ENCODE data around the gene PCTP. TPM values are rescaled to one million over a fixed set of nuclear protein-coding genes. Genes with fewer than 3 reads are reported as not detected.

The PCTP gene
- total RNA-seq, 1 donor from 2014 or later: 78.1 TPM

DNA sequence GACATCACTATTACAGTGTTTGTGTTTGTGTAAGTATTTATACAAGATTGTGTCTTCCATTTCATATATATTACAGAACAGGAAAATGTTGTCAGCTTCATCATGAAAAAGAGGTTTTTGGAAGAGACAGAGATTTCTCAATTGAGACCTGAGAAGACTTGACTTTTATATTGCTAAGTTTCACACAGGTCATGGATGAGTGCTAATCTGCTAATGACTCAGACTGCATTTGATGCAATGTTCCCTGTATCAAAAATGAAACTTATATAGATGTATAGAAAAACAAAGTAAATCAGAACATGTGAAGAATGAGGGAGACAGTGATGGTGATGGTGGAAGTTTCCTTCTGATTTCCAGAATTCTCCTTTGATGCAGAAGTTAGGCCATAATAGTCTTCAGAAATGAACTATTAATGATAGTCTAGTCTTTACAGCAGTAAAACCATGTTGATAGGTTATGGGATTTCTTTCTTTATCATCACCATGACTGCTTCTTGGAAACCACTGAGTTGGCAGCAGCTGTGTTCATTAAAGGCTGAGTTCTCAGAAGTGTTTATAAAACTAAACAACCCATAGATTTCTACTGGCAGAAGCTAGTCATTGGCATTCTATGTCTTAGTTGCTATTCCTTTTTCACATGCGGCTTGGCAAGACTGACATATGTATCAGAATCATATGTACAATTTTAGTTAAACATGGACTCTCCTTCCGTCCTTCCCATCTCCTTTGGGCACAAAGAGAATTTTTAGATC, 56.1 kb downstream of the PCTP start:
- H3K27ac Mint-ChIP-seq (ENCODE audit: unreplicated experiment): no peak overlapping the region

DNA sequence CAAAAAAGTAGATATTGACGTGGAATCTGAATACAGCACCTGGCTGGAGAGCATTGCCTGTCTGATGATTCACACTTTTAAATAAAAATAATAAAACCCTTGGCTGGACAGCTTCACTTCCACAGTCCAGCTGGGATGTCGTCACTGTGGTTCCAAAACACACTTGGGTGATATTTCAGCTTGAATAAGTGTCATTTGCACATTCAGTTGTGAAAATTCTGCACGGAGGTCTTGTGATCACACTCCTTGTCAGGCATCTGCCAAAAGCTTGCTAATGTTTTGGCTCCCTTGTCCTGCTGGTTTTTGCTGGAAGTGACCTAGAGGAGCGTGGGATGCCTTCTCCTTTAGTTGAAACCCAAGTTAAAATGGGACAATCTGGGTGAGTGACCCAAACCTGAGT, 60.7 kb downstream of the PCTP start:
- H3K9me3 Mint-ChIP-seq (ENCODE audit: unreplicated experiment): no peaks in the 10 kb centered on the region

More for the DNA sequence above, 56.1 kb downstream of the PCTP start:
- Mint-ChIP-seq H3K4me3 (ENCODE audit: unreplicated experiment) (no peak overlapping the region), H3K9me3 (ENCODE audit: unreplicated experiment) (no peaks in the 10 kb centered on the region), H3K27me3 (ENCODE audit: unreplicated experiment) (peaks cover 2% of the 10 kb centered on the region), H3K4me1 (ENCODE audit: unreplicated experiment) (no peaks in the 10 kb centered on the region), H3K36me3 (ENCODE audit: low read depth, unreplicated experiment) (no peaks in the 10 kb centered on the region)
- DNase-seq (ENCODE audit: low spot score): no peak
- TF ChIP-seq, protein P1, sequence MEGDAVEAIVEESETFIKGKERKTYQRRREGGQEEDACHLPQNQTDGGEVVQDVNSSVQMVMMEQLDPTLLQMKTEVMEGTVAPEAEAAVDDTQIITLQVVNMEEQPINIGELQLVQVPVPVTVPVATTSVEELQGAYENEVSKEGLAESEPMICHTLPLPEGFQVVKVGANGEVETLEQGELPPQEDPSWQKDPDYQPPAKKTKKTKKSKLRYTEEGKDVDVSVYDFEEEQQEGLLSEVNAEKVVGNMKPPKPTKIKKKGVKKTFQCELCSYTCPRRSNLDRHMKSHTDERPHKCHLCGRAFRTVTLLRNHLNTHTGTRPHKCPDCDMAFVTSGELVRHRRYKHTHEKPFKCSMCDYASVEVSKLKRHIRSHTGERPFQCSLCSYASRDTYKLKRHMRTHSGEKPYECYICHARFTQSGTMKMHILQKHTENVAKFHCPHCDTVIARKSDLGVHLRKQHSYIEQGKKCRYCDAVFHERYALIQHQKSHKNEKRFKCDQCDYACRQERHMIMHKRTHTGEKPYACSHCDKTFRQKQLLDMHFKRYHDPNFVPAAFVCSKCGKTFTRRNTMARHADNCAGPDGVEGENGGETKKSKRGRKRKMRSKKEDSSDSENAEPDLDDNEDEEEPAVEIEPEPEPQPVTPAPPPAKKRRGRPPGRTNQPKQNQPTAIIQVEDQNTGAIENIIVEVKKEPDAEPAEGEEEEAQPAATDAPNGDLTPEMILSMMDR (IDR thresholded peaks at IDR 0.05; ENCODE audit: unreplicated experiment): no peak

DNA sequence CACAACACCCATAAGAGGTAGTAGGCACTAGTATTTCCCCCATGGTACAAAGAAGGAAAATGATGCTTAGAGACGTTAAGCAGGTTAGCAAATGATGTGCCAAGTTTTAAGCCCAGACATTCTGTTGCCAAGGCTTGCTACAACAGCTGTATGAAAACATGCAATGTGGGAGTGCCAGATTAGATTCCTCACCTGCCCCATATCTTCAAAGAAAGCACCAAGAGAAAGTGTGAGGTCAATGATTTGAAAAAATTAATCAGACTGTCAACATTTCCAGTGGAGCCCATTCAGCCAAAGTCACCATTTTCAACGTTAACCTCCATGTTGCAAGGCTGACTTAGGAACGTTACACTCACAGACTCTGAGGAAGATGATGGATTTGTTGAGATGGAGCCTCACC, 61.5 kb downstream of the PCTP start:
- no peak for DNase-seq (ENCODE audit: low spot score)
- Mint-ChIP-seq H3K4me3 (ENCODE audit: unreplicated experiment) (no peak overlapping the region), H3K27me3 (ENCODE audit: unreplicated experiment) (no peaks in the 10 kb centered on the region), H3K9me3 (ENCODE audit: unreplicated experiment) (no peaks in the 10 kb centered on the region), H3K4me1 (ENCODE audit: unreplicated experiment) (no peaks in the 10 kb centered on the region), H3K36me3 (ENCODE audit: low read depth, unreplicated experiment) (no peaks in the 10 kb centered on the region), H3K27ac (ENCODE audit: unreplicated experiment) (no peak overlapping the region)
- TF ChIP-seq, protein P1 (IDR thresholded peaks at IDR 0.05; ENCODE audit: unreplicated experiment): no peak

More for the DNA sequence above, 60.7 kb downstream of the PCTP start:
- no peak for DNase-seq (ENCODE audit: low spot score)
- H3K4me3 Mint-ChIP-seq (ENCODE audit: unreplicated experiment): no peak overlapping the region
- no peaks in the 10 kb centered on the region for H3K4me1 Mint-ChIP-seq (ENCODE audit: unreplicated experiment)
- H3K27ac Mint-ChIP-seq (ENCODE audit: unreplicated experiment): no peak overlapping the region
- no peaks in the 10 kb centered on the region for H3K36me3 Mint-ChIP-seq (ENCODE audit: low read depth, unreplicated experiment)
- no peaks in the 10 kb centered on the region for H3K27me3 Mint-ChIP-seq (ENCODE audit: unreplicated experiment)
- TF ChIP-seq, protein P1 (IDR thresholded peaks at IDR 0.05; ENCODE audit: unreplicated experiment): no peak

DNA sequence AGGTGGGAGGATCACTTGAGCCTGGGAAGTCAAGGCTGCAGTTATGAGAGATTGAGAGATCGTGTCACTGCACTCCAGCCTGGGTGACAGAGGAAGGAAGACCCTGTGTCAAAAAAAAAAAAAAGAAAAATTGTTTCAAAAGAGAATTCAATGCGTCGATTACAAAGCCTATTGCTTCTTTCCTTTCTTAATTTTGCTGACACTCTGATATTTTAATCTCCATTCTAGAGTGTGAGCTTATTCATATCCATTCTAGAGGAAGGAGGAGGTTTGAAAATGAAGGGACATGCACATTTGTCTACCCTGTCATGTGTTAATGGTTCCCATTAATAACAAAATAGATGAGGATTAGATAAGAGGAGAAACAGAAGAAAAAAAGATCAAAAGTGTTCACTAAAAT, 63.1 kb downstream of the PCTP start:
- no peak for DNase-seq (ENCODE audit: low spot score)
- Mint-ChIP-seq H3K9me3 (ENCODE audit: unreplicated experiment) (no peaks in the 10 kb centered on the region), H3K27me3 (ENCODE audit: unreplicated experiment) (no peaks in the 10 kb centered on the region), H3K4me1 (ENCODE audit: unreplicated experiment) (no peaks in the 10 kb centered on the region), H3K36me3 (ENCODE audit: low read depth, unreplicated experiment) (no peaks in the 10 kb centered on the region), H3K4me3 (ENCODE audit: unreplicated experiment) (no peak overlapping the region), H3K27ac (ENCODE audit: unreplicated experiment) (no peak overlapping the region)
- TF ChIP-seq, protein P1 (IDR thresholded peaks at IDR 0.05; ENCODE audit: unreplicated experiment): no peak

DNA sequence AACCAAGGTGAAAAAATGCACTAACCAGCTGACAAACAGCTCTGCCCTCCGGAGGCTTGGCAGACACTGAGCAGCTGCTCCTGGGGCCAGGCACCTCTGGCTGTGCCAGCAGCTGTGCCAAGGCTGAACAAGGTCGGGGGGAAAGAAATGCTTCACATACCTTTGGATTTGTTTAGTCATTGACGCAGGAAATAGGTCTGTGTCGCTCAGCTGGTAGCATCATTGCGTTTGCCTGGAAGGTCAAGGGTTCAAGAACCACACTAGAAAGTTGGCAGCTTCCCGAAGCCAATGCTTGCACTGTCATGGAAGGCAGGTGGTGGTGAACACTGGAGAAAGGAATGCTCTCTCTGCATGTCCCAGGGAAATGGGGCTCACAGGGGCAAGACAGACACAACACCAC, 63.5 kb downstream of the PCTP start:
- Mint-ChIP-seq H3K4me3 (ENCODE audit: unreplicated experiment) (no peak overlapping the region), H3K27me3 (ENCODE audit: unreplicated experiment) (no peaks in the 10 kb centered on the region), H3K27ac (ENCODE audit: unreplicated experiment) (no peak overlapping the region), H3K36me3 (ENCODE audit: low read depth, unreplicated experiment) (no peaks in the 10 kb centered on the region), H3K4me1 (ENCODE audit: unreplicated experiment) (no peaks in the 10 kb centered on the region), H3K9me3 (ENCODE audit: unreplicated experiment) (no peaks in the 10 kb centered on the region)
- TF ChIP-seq, protein P1 (IDR thresholded peaks at IDR 0.05; ENCODE audit: unreplicated experiment): no peak
- DNase-seq (ENCODE audit: low spot score): no peak

All from endothelial cell (in vitro differentiated cells).